Stimulated activated naive CD4-positive, alpha-beta T cell treated with Interleukin-2 at 50 U/mL for 16 hours (primary cell): Measurements from ENCODE around the gene TXNDC15.
"Not testable (repeated sequence)": the region's sequence is repeated elsewhere in the genome, so short reads cannot be mapped to it uniquely, and the experiment has no call there.

Experiments used
- DNase-seq: peaks from one replicate; lab custom pipeline; 2025; lab: John Stamatoyannopoulos, UW

Gene TXNDC15, protein sequence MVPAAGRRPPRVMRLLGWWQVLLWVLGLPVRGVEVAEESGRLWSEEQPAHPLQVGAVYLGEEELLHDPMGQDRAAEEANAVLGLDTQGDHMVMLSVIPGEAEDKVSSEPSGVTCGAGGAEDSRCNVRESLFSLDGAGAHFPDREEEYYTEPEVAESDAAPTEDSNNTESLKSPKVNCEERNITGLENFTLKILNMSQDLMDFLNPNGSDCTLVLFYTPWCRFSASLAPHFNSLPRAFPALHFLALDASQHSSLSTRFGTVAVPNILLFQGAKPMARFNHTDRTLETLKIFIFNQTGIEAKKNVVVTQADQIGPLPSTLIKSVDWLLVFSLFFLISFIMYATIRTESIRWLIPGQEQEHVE

DNA sequence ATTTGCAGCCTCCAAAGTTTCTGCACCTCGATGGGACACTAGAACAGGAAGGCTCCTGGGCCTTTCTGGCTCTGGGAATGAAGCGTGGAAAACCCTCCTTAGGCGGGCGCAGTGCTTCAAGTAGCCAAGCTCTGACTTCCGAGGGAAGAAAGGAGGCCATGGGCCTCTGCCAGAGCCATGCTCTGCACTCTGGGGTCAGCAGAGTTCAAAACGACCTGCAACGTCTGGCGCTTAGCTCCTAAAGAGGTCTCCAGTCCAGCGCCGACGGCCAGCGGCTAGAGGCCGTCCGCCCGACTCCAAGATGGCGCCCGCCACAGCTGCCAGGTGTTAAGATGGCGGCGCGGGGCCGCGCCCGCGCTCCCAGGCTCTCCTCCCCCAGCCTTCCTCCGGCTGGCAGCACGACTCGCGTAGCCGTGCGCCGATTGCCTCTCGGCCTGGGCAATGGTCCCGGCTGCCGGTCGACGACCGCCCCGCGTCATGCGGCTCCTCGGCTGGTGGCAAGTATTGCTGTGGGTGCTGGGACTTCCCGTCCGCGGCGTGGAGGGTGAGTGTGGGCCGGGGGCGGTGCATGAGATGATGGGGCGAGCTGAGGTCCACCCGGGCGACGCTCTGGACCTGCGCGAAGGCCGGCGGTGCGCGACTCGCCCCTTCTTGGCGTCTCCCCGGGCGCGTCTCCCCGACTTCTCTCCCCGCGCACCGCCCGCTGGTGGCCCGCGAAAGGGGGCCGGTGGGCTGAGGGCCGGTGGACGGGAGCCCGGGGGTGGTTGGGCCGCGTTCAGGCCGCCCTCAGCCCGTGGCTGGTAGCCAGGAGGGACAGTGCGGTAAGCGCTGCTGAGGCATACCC lies at the start of gene TXNDC15:
TSS of gene TXNDC15 (plus strand) at position 385 of the 844 bp plus-strand sequence. CDS start at position 442, 57 bp downstream.
- peak; percentile 76 for DNase-seq

DNA sequence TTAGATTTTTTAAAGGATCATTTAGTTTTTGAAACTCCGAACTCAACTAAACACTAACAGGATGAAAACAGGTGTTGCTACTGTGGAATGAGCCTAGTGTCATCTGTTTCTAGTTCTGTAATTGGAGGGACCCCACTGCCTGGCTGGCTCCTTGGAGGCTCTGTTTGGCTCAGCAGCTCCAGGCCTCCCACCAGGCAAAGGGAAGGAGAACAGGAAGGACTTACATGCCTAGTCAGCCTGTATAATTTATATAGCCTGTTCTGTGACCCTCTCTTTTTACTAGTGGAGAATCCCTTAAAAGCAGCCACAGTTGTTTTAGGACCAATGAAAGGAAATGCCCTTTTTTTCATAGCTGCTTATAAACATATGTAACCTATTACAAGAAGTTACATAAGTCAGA lies 49.5 kb upstream of the TXNDC15 start:
- DNase-seq = no peak

DNA sequence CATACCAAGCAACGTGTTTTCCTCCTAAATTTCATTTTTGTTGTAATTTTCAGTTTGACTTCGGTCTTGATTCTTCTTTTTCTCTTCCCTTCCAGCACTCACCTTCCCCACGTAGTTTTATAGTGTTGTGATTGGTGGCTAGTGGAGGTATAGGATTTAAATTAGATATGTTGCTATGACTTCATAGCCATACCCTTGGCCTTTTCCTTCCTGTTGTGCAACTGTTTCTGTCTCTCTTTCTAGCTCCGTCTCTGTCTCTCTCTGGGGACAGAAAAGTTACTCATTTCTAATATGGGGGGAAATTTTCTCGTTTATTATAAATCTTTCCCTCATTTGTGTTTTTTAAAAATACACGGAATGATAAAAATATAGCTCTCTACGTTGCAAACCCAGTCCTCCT lies 49.0 kb upstream of the TXNDC15 start:
- no peak for DNase-seq

DNA sequence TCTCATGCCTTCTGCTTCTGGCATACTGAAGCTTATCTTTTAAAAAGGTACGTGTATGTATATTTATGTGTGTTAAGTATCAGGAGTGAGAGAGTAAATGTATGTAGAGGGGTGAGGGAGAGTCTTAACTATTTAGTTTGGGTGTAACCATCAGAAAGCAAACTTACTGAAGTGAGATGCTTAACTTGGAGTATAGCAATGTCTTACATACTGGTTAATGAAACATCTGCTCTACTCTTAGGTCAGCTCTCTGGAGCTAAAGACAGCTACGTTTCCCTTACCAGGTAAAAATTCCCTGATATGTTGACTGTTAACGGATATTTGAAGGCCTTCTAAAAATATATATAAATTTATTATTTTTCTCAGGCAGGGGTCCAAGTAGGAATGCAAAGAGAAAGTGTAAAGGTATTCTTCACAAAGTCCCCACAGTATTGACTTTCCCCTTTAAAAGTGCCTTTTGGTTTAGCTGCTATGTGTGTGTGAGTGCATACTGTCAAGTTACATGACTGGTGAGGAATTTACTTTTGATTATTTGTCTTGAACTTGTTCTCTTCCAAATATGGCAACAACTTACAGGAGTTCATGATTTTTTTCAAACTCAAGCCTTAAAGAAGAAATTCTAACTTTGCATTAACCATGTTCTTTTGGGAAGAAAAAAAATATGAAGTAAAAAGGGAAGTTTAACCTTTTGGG lies 40.7 kb upstream of the TXNDC15 start:
- DNase-seq = no peak

DNA sequence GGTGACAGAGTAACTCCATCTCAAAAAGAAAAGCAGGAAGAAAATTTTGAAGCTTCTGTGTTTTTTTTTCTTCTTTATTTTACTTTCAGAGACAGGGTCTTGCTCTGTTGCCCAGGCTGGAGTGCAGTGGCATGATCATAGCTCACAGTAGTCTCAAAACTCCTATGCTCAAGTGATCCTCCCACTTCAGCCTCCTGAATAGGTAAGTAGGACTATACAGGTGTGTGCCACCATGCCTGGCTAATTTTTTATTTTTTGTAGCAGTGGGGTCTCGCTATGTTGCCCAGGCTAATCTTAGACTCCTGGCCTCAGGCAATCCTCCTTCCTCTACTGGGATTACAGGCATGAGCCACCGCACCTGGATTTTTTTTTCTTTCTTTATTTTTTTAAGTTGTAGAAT lies 38.5 kb upstream of the TXNDC15 start:
- no peak for DNase-seq

DNA sequence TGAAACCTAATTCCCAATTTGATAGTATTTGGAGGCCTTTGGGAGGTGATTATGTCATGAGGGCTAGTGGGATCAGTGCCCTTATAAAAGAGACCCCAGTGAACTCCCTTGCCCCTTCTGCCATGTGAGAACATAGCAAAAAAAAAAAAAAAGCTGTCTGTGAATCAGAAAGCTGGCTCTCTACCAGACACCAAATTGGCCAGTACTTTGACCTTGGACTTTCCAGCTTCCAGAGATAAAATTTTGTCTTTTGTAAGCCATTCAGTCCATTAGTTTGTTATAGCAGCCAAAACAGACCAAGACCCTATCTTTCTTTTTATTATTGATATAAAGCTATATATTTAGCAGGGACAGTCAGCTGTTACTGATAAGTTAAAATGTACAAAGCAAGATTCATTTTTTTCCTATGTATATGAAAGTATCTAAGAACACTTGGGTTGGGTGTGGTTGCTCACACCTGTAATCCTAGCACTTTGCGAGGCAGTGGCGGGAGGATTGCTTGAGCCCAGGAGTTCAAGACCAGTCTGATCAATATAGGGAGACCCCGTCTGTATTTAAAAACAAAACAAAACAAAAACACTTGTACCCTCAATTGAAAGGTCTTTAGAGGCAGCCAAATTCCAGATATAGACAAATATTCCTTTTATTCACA lies 36.5 kb upstream of the TXNDC15 start:
- no peak for DNase-seq

DNA sequence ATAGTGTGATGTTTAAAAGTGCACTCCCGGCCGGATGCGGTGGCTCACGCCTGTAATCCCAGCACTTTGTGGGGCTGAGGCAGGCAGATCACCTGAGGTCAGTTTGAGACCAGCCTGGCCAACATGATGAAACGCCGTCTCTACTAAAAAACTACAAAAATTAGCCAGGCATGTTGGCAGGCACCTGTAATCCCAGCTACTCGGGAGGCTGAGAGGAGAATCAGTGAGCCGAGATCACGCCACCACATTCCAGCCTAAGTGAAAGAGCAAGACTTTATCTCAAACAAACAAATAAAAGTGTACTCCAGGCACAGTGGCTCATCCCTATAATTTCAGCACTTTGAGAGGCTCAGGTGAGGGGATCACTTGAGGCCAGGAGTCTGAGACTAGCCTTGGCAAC lies 35.8 kb upstream of the TXNDC15 start:
- DNase-seq = not testable (repeated sequence)

DNA sequence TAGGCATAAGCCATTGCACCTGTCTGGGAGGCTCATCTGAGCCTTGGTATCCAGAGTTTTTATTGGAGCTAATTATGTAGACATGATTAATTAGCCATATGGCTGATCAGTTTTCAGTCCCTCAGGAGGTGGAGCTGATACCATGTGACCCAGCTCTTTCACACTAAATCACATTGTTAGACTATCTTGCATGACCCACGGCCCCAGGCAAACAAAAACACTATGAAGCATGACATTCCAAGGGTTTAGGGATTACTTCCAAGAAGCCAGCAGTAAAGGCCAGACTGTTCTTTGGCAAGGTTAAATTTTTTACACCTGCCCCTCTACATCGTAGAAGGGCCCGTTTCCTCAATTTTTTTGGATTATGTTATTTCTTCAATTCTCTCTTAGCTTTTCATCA lies 33.4 kb upstream of the TXNDC15 start:
- DNase-seq = no peak

DNA sequence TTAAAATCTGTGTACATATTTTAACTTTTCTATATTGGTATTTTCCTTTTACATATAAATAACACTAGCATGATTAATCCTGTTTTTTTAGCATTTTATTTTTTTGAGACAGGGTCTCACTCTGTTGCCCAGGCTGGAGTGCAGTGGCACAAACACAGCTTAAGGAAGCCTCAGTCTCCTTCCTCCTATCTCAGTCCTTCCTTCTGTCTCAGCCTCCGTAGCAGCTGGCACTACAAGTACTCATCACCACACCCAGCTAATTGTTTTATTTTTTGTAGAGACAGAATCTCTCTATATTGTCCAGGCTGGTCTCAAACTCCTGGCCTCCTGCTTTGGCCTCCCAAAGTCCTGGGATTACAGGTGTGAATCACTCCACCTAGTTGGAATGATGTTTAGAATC lies 29.9 kb upstream of the TXNDC15 start:
- DNase-seq = no peak

DNA sequence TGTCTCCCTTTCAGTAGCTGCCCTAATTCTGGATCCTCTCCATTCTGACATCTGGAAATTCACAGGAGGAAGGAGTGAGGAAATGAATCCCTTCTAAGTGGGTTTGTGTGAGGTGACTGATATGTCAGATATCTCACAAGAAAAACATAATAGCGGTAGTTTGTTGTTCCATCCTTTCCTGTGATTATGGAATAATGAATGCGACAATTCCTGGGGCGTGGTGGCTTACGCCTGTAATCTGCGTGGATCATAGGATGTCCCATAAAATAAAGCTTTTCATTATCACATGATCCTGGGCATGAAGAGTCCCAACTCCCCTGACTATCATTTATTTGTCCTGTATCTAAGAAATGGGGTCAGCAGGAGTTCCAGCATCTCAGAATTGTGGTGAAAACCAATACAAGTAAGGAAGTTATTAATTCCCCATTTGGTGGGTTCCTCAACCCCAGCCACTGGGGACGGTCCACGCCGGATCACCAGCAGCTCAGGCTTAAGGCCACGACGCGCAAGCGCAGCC lies 28.8 kb upstream of the TXNDC15 start:
- no peak for DNase-seq

DNA sequence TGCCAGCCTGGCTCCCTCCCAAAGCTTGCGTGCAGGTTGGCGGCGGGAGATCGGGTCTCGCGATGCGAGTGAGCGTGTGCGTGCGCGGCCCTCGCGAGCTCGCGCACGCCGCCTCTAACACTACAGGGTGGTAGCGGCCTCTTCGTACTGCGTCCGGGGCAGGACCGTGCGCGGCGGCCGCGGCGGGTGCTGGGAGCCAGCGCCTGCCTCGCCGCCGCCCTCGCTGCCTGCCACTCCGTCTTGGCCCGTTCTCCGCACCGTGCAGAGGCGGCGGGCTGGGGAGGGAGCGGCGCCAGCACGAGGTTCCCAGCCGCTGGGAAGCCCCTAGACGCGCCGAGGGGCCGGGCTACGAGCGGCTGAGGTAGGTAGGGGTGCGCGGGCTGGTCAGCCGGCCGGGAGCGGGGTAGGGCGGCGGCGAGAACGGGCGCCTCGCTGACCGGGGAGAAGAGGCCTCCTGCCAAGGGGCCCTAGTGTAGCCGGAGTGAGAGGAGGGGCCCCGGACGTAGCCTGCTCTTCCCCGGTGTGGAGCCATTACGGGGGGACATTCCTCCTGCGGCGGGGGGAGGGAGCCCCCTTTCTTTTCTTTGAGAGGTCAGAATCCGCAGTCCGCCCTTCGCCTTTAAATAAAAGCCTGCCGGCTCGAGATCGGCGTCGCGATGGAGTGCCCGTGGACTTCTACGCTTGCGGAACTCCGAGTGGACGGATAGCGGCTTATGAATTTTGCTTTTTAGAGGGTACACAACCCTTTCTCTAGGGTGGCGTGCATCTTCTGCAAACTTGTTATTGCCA lies 28.1 kb upstream of the TXNDC15 start, which contains the start of gene C5orf24:
TSS of gene C5orf24 (plus strand) at position 117 of the 789 bp plus-strand sequence. CDS start 8,933 bp downstream, outside the sequence.
- peak; percentile 92 for DNase-seq

DNA sequence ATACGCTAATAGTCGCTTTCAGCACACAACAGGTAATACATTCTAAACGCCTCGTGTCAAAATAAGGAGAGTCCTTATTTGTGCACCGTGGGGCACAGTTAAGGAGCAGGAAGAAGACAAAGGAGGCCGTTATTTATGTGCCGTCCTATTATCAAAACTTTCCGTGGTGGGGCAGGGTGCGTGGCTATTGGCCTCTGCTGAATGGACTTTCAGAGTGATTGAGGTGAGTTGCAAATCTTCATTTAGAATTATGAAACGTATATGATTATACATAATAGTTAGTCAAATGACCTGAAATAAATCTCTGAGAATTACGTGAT lies 27.6 kb upstream of the TXNDC15 start:
- no peak for DNase-seq

DNA sequence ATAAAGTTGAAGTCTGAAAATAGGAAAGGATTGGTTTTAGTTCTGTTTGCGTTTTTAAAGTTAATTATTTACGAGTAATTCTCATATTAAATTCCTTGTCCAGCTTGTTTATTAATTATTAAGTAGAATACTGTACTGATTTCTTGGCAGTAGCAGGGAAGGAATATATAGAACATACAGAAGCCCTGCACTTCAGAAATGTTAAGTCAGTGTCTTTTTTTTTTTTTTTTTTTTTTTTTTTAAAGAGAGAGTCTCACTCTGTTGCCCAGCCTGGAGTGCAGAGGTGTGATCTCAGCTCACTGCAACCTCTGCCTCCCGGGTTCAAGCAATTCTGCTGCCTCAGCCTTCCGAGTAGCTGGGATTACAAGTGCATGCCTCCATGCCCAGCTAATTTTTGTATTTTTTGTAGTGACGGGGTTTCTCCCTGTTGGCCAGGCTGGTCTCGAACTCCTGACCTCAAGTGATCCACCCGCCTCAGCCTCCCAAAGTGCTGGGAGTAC lies 24.7 kb upstream of the TXNDC15 start:
- not testable (repeated sequence) for DNase-seq

DNA sequence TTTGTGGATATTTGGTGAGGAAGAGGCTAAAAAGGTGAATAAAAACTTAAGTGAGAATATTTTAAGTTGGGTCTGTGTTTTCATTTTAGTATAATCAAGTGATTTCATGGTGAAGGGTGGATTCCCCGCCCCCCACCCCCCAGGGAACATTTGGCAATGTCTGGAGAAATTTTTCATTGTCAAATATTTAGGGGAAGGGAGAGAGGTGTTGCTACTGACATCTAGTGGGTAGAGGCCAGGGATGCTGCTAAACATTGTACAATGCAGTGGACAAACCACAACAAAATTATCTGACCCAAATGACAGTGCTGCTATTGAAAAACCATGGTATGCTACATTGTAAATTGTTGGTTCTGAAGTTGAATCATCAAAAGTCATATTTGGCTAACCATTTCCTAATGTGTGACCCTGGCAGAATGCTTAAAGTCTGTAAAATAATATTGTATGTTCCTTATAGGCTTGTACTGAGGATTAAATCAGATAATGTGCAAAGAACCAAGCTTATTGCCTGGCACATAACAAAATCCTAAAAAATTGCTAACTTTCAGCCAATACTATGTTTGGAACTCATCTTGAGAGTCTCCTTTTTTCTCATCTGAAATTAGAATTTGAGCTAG lies 22.8 kb upstream of the TXNDC15 start:
- no peak for DNase-seq

DNA sequence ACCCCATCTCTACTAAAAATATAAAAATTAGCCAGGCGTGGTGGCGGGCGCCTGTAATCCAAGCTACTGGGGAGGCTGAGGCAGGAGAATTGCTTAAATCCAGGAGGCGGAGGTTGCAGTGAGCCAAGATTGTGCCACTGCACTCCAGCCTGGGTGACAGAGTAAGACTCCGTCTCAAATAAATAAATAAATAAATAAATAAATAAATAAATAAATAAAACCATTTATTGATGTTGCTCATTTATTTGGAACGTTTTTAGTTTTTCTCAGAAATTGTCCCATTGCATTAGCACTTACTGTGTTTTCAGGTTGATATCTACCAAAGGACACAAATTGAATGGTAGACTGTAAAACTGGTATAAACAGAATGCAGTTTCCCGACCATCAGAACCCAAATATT lies 17.7 kb upstream of the TXNDC15 start:
- DNase-seq = not testable (repeated sequence)

DNA sequence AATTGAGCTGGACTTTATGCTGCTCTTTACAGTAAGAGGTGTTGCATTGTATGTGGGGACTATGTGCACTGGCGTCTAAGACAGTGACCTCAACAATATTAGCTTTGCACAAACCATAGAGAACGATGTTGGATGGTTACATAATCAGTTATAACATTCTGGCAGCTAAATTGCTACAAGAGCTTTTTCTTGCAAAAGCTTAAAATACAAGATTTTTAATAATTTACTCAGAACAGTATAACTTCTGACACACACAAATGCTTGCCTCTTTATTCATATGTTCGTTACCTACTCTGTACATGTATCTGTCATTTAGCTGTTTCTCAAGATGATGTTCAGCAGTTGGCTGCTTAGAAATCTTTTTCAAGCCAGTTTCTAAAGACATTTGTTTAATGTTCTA lies 16.8 kb upstream of the TXNDC15 start:
- no peak for DNase-seq

DNA sequence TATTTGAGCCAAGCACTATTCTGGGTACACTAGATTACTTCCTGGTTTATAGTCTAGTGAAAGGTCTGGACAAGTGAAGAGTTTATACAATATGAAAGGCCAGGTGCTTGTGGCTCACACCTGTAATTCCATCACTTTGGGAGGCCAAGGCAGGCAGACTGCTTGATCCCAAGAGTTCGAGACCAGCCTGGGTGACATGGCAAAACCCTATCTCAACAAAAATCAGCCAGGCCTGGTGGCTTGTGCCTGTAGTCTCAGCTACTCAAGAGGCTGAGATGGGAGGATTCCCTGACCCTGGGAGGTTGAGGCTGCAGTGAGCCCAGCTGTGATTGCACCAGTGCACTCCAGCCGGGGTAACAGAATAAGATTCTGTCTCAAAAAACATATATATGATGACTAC lies 9.5 kb upstream of the TXNDC15 start:
- no peak for DNase-seq

DNA sequence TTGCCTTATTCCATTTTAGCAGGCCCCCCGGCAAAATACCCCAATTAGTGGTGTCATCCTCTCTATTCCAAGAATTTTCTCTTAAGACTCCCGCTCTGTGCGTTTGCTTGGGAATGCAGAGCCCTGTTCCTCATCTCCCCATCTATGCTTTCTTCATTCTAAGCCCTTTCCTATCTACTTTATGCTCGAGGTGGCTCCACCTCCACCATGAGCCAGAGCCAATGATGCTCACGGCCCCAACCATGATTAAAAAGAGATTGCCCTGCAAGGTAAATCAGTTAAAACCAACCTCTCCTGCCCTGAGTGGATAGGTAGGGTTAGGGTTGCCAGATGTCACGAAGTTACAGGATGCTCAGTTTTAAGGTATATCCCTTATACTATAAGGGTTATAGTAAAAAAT lies 677 bp upstream of the TXNDC15 start:
- DNase-seq = no peak

DNA sequence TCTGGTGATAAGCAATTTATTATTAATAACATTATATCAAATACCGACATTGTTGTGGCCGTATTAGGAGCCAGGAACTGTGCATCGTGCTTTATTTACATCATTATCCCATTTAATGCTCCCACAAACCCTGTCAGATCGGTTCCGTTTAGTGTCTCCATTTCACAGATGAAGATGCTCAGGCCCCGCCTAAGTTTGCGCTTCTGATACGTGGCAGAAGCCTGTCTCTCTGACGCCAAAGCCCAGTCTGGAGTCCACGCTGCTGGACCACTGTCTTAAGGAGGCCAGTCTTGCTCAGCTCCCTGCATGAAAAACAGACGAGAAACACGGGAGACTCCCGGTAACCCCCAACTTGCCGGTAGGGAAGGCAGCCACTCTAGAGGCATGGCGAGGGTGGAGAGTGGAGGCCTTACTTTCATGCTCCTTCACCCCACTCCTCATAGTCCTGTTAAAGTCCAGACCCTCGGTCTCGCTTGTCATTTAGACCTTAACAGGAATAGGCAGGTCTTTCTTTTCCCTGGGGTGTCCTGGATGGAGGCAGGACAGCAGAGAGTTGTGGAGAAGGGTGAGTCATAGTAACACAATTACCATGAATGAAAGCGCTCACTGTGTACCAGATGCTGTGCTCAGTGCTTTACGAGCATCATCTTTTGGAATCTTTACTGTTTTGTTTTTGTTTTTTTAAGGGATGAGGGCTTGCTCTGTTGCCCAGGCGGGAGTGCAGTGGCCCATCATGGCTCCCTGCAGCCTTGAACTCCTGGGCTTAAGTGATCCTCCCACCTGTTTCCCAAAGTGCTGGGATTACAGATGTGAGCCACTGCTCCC lies 872 bp downstream of the TXNDC15 start:
- DNase-seq = peak; percentile 40

DNA sequence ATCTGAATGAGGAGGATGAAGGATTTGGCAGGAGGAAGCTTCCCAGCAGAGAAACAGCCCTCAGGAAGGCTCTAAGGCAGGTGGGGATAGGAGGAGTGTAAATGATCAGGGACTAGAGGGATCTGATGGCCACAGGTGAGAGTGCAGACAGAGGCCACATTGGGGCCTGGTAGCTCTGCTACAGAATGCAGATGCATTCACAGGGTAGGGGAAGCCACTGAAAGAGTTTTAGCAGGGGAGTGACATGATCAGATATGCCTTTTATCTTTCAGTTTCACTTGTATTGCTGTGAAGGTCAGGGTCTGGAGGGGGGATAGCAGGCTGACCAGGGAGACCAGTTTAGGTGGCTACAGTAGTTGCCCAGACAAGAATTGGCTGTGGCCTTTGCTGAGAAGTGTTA lies 3.0 kb downstream of the TXNDC15 start:
- DNase-seq = no peak
